HG03378 (cell line): Measurements from ENCODE around the gene ZBTB4.
"Not testable (repeated sequence)": the region's sequence is repeated elsewhere in the genome, so short reads cannot be mapped to it uniquely, and the experiment has no call there.

Experiments
- ATAC-seq: cut with Tn5 transposase; IDR thresholded peaks from one replicate; pipeline ENCODE4 v1.9.1; 2021; ENCODE audit warnings: mild to moderate bottlenecking, moderate library complexity; ENCODE audit not compliant: unreplicated experiment

ZBTB4 gene

GRCh38 chr17:7475764-7476422 lies 3.5 kb downstream of the ZBTB4 start:
- no peak for ATAC-seq

- ATAC-seq, result not testable (repeated sequence)
Measured at GRCh38 chr17:7474767-7475166, 4.7 kb downstream of the ZBTB4 start.

GRCh38 chr17:7471729-7472128 lies 7.7 kb downstream of the ZBTB4 start:
- no peak for ATAC-seq

- ATAC-seq, result not testable (repeated sequence)
Measured at GRCh38 chr17:7470457-7470973, 8.9 kb downstream of the ZBTB4 start.

GRCh38 chr17:7469843-7470242 lies 9.6 kb downstream of the ZBTB4 start:
- ATAC-seq, result not testable (repeated sequence)

- no peak for ATAC-seq
Measured at GRCh38 chr17:7468804-7469389, 10.5 kb downstream of the ZBTB4 start.

GRCh38 chr17:7468290-7468689 lies 11.1 kb downstream of the ZBTB4 start:
- ATAC-seq, result no peak

- ATAC-seq, result no peak
Measured at GRCh38 chr17:7467498-7467897, 11.9 kb downstream of the ZBTB4 start.

- no peak for ATAC-seq
Measured at GRCh38 chr17:7466639-7467341, 12.6 kb downstream of the ZBTB4 start.

GRCh38 chr17:7466318-7466638 lies 13.2 kb downstream of the ZBTB4 start:
- ATAC-seq, result no peak

GRCh38 chr17:7465597-7466275 lies 13.7 kb downstream of the ZBTB4 start:
- ATAC-seq, result no peak

- ATAC-seq, result no peak
Measured at GRCh38 chr17:7464081-7464480, 15.3 kb downstream of the ZBTB4 start.

- ATAC-seq, result no peak
Measured at GRCh38 chr17:7463372-7463846, 16.0 kb downstream of the ZBTB4 start.

- ATAC-seq, result no peak
Measured at GRCh38 chr17:7462474-7463371, 16.7 kb downstream of the ZBTB4 start.

- no peak for ATAC-seq
Measured at GRCh38 chr17:7460850-7461660, 18.4 kb downstream of the ZBTB4 start.

- ATAC-seq, result no peak
Measured at GRCh38 chr17:7459961-7460545, 19.4 kb downstream of the ZBTB4 start.

GRCh38 chr17:7448461-7448860 lies 31.0 kb downstream of the ZBTB4 start:
- ATAC-seq, result no peak

GRCh38 chr17:7445619-7445968 lies 33.8 kb downstream of the ZBTB4 start:
- no peak for ATAC-seq
